GM12873 (cell line): ENCODE results near the gene TTC28.

Experiments used
- TF ChIP-seq, protein P1 (sequence below): IDR thresholded peaks from 2 replicates; pipeline ENCODE4 v1.5.1; 2012; ENCODE audit warnings: low read depth, mild to moderate bottlenecking, moderate library complexity, low read length, control low read depth; ENCODE audit not compliant: insufficient read depth; ENCODE audit errors: missing control alignments

The TTC28 gene

DNA sequence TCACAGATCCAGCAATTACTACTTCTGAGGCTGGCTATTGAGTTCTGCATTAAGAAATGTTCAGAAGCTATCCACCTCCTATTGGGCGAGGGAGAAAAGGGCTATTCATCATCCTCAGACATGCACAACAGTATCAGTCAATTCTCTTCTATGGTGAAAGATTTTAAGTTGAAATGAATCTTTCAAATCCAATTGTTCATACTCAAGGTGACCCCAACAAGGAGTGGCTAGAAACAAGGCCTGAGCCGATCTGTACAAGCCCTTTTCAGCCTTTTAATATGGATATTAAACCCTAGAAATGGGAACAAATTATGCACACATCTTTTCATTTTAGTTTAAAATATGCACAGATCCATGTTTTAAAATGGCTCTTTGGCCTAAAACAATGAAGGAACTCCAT, 457.1 kb downstream of the TTC28 start:
- TF ChIP-seq, protein P1, sequence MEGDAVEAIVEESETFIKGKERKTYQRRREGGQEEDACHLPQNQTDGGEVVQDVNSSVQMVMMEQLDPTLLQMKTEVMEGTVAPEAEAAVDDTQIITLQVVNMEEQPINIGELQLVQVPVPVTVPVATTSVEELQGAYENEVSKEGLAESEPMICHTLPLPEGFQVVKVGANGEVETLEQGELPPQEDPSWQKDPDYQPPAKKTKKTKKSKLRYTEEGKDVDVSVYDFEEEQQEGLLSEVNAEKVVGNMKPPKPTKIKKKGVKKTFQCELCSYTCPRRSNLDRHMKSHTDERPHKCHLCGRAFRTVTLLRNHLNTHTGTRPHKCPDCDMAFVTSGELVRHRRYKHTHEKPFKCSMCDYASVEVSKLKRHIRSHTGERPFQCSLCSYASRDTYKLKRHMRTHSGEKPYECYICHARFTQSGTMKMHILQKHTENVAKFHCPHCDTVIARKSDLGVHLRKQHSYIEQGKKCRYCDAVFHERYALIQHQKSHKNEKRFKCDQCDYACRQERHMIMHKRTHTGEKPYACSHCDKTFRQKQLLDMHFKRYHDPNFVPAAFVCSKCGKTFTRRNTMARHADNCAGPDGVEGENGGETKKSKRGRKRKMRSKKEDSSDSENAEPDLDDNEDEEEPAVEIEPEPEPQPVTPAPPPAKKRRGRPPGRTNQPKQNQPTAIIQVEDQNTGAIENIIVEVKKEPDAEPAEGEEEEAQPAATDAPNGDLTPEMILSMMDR: no peak

DNA sequence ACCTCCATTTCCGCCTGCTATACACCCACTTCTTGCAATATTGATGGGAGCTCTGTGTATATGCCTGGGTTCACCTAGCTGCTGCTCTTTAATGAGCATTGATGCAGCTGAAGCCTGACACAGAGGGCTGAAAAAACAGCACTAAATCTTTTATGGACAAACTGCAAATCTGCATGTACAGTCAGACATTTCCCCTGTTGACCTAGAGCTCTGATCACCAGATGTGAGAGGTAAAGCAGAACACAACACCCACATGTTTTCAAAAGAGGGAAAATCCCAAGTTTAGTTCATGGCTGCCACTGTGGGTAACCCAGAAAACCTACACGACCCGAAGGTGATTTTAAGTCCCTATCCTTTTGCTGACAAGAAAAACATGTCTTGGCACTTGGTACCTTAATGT, 457.6 kb downstream of the TTC28 start:
- TF ChIP-seq, protein P1: no peak

DNA sequence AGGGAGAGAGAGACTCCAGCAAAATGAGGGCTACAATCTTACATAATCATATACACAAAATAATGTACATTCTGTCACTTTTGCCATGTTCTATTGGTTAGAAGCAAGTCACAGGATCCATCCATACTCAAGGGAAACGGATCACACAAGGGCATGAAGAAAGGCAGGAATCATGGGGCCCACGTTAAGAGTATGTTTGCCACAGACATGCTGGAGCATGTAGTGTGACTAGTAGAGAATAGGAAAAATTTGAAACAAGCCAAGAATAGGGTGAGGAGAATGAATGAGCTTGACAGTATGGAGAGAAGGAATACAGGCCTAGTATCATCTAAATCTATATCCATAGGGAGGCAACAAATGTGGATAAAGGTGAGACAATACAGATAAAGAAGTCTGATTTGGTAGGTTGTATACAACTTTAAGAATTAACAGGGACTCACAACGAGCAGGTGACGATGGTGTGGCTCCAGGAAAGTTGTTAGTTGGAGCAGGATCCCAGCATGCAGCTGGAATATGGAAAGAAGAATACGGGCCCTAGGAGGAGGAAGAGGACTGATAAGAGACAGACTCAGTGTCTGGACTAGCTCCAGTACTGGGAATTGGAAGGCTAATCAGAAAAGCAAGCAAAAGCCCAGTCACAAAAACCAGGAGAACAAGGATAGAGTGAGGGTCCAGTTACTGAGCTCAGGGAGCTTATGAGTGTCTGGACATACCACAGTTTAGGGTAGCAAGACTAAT, 458.8 kb downstream of the TTC28 start:
- TF ChIP-seq, protein P1: no peak

DNA sequence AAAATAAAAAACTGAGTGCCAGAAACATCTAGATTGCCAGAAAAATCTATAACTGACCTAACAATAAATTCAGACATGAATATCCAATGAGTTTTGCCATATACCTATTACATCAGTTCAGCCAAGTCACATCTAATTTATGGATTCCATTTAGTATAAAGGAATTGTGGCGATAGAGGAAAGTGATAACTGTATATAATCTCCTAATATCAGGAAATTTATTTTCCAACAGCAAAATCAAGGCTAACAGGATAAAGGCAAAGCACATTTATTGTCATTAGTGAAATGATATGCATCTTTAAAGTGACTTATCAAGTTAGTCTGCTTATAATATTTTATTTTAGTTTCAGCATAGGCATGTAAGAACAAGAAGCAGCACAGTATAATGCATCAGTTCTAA, 462.4 kb downstream of the TTC28 start:
- TF ChIP-seq, protein P1: no peak

DNA sequence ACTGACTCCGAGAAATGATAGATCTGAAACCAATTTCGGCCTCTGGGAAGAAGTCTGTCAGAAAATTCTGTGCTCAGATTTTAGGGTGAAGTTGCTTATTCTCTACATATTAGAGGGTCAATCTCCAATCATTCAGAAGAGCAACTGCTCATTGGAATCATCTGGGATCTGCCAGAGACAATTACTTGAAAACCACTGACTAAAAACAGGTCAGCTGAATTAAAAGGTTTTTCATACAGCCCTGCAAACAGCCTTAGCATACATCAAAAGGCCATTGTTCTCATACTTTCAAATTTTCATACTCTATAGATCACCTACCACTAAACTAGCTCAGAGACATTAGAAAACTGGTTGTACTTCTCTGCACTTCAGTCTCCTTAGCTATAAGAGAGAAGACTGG, 470.9 kb downstream of the TTC28 start:
- TF ChIP-seq, protein P1: no peak

DNA sequence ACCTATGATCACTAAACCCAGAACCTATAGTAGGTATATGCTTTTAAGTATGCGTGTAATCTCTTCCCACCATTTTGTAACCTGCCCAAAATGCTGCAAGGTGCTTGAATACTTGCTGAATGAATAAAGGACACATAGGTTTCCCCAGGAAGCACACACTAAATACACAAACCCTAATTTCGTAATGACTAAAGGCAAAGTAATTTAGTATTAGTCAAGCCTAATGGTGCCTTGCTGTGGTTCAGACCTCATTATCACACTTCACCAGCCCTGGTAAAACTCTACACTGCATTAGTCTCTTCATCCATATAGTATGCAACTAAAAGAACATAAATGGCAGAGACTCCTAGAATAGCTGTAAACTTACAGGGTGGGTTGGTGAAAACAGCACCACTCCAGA, 471.6 kb downstream of the TTC28 start:
- TF ChIP-seq, protein P1: no peak

DNA sequence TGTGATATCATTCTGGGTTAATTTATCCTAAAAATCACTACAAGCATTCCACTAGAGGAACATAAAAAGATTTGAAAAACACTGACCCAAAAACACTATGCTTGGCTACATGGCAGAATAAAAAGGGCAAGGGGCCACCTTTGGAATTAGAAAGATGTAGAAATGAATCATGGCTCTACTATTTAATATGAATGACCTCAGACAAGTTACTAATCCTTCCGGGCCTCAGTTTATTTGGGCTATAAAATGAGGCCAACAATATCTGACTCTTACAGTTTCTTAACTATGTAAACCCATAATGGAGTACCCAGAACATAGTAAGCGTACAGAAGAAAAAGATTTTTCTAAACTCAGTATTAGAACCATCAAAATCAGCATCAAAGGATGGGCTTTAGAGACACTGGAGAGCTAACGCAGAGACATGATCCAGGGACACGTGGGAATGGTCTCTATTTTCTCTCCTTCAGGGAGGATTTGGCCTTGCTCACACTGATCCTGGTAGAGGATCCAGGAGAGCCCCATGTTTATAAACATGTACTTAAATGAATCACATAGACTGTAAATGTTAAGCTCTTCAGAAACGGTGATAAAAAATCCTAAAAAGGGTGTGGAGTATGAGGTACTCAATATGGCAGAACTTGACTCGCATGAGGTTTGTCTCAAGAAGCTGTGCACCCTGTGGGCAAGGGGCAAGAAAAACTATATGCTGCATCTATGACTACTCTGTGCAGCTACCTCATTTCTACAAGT, 472.2 kb downstream of the TTC28 start:
- TF ChIP-seq, protein P1: no peak
